HG03571 (cell line): ENCODE results near the gene CNTNAP2.
"Not testable (repeated sequence)": the region's sequence is repeated elsewhere in the genome, so short reads cannot be mapped to it uniquely, and the experiment has no call there.

Experiments used
- ATAC-seq: cut with Tn5 transposase; IDR thresholded peaks from one replicate; pipeline ENCODE4 v1.9.1; 2021; ENCODE audit not compliant: unreplicated experiment

CNTNAP2 gene

DNA sequence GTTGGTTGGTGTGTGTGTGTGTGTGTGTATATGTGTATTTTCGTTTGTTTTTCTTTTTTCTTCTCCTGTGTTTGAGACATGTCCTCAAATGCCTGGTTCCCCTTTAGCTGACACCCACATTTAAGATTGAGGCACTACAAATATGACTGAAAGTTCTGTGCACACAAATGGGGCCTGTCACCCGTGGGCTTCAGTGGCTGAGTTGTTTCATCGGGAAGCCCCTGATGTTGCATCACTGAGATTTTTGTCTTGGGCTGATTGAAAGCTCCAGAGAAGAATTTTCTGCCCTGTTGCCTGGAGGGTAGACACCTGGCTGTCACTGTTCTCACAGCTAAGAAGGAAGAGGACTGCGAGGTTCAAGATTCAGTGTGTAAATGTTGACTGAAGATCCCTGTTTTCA lies 2190.2 kb downstream of the CNTNAP2 start:
- ATAC-seq = no peak

DNA sequence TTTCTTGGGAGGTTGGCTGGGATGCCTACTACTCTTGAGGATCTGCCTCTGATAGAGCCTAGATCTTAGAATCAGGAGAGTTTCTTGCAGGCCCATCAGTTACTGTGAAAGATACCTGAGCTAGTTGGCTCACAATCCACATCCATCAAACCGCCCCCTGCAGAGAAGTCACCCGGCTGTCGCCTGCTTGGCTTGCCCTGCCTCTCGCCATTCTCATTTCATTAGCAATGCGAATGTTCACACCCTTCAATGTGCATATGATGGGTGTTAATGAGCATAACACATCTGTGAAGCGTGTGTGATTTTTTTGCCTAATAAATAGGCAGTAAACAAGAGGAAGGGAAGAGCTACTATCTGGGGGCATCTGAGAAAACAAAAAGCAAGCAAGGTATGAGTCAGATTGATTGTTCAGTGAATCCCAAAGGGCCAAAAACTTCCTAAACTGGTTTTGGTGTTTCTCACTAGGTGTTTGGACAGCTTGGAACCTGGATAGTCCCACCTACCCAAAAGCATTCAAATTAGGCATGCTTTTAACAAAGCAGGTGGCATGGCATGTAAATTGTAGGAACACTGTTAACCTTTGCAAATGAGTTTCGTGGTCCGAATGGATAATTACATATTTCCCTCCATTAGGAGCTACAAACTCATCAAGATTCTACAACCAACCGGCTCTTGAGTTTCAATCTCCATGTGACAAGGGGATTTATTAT lies 2201.7 kb downstream of the CNTNAP2 start:
- no peak for ATAC-seq

DNA sequence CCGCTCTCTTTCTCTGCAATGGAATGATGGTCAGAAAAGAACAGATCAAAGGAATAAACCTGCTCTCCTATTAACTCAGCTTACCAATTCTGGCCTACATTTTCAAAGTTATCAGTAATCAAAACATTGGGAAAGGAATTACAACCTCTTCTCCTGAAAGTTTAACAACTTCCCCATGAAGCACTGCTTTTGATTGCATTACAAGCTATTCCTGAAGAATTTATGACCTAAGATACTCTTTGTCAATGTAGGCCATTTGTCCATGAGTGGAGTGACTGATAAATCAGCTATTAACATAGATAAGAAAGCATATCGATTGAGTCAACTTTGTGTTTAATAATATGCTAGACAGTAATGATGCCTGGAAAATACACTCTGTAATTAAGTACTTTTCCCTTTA lies 2202.2 kb downstream of the CNTNAP2 start:
- no peak for ATAC-seq

DNA sequence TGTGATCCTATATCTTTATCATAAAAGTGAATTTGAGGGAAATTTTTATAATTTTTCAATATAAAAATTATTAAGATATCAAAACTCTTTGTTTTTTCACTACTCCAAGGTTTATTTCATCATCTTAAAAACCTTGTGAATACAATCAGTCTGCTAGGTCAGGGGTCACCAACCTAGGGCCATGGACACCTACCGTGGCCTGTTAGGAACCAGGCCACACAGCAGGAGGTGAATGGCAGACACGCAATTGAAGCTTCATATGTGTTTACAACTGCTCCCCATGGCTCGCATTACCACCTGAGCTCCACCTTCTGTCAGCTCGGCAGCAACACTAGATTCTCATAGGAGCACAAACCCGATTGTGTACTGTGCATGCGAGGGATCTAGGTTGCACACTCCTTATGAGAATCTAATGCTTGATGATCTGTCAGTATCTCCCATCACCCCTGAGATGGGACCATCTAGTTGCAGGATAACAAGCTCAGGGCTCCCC lies 2202.8 kb downstream of the CNTNAP2 start:
- ATAC-seq = no peak

DNA sequence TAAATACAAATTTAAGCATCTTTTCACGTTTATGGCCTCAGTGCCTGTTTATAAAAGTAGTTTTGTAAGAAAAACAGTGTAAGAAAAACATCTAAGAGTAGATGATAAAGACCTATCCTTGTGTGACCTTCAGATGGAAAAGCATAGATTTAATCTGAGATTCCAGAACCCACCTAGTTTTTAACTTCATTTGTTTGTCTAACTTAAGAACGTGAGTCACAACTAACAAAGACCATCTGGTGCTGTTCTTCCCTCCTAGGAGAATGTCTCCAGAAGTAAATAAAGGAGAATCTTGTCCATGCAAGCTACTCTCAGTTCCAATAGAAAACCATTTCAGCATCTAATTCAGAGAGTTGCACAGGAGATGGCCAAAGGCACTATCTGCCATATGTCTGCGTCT lies 2208.6 kb downstream of the CNTNAP2 start:
- no peak for ATAC-seq

DNA sequence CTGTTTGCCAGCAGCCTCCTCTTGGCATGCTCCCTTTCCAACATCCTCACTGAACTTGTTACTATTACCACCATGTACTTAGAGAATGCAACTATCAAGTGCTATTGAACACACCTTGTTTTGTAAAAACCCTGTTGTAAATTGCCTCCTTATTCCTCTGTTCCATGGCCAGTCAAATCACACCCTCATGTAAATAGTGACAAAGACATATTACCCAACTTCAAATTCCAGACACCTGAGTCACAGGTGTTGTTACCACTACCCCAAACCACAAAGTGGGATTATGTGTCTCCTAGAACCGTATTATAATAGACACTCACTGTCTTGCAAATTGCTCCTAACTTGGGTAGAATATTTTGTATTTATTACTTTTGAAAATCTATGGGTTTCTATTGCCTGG lies 2210.8 kb downstream of the CNTNAP2 start:
- ATAC-seq = no peak

DNA sequence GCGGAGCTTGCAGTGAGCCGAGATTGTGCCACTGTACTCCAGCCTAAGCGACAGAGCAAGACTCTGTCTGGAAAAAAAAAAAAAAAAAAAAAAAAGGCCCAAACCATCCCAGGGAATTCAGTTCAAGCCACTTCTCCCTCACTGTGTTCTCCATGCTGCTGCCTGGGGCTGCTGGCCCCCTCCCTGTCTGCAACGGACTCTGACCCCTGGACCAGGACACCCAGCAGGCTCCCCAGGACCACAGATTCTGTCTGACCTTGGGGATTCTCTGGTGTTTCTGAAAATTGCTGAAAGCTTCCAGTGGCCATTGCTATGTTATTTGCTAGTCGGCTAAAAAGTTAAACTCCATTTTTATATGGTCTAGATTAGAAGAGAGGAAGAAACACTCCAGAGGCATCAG lies 2212.3 kb downstream of the CNTNAP2 start:
- ATAC-seq = no peak

DNA sequence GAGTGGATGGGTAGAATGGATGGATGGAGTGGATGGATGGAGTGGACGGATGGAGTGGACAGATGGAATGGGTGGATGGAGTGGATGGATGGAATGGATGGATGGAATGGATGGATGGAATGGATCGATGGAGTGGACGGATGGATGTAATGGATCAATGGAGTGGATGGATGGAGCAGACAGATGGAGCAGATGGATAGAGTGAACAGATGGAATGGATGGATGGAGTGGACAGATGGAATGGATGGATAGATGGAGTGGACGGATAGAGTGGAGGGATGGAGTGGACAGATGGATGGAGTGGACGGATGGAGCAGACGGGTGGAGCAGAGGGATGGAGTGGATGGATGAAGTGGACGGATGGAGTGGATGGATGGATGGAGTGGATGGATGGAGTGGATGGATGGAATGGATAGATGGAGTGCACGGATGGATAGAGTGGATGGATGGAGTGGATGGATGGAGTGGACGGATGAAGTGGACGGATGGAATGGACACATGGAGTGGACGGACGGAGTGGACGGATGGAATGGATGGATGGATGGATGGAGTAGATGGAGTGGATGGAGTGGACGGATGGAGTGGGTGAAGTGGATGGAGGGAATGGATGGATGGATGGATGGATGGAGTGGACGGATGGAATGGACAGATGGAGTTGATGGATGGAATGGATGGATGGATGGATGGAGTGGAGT lies 2213.7 kb downstream of the CNTNAP2 start:
- no peak for ATAC-seq

DNA sequence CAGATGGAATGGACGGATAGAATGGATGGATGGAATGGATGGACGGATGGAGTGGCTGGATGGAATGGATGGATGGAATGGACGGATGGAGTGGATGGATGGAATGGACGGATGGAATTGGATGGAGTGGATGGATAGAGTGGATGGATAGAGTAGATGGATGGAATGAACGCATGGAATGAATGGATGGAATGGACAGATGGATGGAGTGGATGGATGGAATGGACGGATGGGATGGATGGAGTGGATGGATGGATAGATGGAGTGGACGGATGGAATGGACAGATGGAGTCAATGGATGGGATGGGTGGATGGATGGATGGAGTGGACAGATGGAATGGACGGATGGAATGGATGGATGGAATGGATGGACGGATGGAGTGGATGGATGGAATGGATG lies 2214.2 kb downstream of the CNTNAP2 start:
- no peak for ATAC-seq

DNA sequence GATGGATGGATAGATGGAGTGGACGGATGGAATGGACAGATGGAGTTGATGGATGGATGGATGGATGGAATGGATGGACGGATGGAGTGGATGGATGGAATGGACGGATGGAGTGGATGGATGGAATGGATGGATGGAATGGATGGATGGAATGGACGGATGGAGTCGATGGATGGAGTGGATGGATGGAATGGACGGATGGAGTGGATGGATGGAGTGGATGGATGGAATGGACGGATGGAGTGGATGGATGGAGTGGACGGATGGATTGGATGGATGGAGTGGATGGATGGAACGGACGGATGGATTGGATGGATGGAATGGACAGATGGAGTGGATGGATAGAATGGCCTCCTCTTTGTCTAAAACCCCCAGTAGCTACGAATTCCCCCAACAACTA lies 2214.9 kb downstream of the CNTNAP2 start:
- ATAC-seq = not testable (repeated sequence)

DNA sequence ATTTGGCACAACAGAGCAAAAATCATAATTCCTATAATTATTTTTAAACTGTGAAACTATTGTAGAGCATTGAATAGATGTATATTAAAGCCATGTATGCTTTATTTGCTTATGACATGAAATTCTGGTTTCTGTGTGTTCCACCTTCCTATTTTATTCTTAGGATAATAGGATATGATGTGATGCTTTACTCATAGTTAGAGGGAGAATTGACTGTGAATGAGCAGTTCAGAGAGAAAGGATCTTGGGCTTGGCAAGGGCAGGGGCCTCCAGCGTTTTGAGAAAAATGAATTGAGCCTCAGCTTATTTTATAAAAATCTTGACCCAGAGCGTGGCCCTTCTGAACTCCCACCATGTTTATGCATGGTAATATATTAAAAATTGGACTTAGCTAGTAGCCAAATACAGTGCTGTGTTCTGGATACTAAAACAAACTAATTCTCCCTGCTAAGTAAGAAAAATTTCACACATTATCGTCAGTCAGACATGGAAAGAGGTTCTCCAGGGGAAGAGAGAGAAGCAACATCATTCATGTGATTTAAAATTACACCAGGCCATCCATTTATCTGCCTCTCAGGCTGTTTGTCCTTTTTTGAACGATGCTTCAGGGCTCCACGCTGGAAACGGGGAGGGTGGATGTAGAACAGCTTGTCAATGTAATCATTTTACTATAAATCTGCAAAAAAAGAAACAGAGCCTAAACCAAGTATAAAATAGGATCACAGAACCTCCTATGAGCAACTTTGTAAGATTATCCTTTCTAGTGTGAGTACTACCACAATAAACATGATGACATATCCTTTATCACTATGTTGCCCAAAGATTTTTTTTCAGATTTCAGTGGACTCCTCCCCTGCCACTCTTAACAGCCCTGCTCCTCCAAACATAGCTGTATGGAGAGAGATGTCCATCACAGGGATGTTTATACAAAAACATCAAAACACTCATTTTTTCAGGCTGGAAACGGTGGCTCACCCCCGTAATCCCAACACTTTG lies 2215.9 kb downstream of the CNTNAP2 start:
- ATAC-seq = no peak

DNA sequence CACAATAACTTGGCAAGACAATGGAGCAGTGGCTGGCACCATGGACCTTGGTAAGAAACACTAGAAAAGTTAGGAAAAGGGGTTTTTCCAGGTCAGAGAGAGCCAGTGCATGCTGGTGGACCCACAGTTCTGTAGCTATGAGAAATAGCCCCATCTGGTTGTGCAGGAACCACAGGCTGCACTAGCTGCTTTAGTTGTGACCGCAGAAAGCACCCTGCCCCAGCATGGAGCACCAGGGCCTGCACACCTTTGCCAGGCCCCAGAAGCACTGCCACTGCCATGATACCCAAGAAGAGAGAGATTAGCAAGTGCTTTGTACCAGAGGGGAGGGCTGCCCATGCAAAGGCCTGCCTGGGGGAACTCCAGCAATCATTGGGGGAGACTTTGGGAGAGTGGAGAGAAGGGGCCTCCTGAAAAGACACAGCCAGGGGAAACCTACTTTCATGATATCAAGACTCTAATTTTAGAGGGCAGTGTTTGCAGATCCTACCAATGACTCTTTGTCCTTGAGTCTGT lies 2217.9 kb downstream of the CNTNAP2 start:
- ATAC-seq = no peak

DNA sequence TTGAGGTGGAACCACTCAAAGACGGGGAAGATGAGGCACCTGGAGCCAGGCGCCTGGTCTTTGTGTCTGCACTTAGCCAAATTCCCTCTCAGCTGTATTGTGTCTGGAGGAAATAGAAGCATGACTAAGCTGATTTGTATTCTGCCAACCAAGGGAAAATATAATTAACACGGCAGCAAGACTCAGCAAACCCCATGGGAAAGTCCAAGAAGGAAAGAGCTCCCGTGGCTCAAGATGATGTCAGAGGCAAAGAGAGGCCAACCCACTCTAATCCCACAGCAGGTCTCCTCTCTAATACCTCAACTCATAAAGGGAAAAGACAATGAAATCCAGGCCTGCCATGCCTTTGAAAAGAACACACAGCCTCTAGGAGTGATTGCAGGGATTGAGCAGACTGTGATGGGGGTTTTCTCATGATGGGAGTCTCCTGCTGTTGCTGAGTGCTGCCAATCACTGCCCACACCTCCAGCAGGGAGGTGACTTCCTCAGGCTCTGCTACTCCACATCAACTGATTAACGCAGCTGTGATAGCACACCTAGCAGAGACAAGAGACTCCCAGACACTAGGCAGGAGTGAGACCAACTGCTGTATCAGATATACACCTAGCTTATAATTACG lies 2218.5 kb downstream of the CNTNAP2 start:
- ATAC-seq = no peak

DNA sequence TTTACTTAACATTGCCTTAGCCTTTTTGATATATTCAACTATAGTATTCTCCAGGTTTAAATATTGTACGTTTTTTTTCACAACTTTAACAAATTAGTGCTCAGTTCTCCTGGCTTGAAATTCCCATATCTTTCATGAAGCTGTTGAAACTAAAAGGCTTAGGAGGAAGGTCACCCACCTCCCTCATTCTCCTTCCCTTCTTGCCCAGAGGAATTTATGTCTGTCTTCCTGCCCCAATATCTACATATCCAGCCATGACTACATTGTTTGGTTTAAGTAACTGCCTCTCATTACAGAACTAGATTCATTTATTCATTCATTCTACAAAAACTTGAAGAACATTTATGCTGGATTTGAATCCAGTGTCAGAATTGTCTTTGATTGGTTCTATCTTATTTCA lies 2219.2 kb downstream of the CNTNAP2 start:
- ATAC-seq = no peak

DNA sequence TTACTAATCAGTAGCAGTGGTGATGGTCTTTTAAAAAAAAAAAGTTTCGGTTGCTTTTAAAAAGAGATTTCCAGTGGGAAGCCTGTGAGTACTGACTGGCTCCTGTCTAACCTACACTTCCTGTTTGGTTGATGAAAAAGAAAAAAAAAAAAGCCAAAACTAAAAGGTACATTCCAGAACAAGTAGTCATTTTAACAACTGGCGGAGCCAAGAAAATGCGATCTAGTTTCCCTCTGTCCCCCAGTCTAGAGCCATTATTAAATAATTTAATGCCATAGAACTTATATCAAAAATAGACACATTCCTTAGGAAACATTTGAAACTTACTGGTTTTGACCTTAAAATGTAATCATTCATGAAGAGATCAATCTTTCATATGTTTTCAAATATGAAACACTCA lies 2219.8 kb downstream of the CNTNAP2 start:
- ATAC-seq = no peak

DNA sequence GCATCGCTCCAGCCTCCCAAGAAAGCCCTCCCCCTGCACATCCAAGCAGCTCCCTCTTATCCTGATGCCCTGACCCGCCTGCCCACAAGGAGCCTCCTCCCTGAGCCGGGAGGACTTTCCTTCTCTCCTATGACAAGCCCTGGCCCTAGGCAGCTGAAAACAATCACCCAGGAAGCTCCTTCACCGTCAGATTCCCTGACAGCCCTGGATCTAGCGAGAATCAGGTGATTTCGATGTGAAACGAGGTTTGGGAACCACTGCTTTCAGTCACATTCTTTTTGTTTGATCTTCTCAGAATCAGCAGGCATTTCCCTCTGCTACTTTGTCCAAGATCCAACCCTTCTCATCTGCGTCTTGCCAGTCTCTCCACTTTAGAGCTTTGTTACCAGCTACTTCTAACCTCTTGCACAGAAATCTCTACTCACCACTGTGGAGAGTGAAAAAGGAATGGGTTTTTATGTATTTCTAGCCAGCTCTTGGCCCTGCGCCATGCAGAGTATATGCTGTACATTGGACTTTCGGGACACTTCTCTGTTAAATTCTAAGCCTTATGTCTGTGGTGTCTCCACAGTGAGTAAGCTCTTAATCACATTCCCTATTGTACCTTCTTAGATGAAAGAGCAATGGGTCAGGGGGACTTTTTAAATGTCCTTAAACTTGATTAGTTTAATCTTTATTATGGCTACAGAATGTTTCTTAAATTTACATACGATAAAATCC lies 2220.8 kb downstream of the CNTNAP2 start:
- ATAC-seq = no peak

DNA sequence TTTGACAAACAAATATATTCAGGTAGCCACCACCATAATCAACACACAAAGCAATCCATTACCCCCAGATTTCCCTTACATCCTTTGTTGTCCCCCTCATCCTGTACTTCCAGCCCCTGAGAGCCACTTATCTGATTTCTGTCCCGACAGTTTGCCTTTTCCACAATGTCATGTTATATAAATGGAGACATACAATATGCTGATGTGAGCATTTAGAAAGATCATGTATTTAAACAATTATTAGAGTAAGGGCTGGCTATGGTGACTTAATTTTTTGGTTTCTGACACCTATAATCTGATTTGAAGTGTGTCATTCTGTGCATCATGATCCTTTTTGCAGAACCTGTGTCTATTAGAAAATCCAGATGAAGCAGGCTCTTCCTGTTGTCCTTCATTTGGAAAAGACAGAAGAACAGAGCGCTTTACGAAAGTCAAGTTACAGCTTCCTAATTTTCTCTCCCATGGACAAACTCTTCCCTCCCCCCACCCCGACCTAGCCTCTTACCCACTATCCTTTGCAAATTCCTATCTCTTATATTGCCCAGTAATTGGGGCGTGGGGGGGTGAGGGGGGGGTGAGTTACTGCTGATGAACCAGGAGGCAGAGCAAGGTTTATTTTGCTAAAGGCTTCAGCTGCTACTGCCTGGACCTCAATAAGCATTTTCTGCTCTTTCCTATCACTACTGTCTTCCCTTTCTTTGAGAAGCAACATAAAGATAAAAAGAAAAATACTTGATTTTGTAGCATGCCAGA lies 2221.6 kb downstream of the CNTNAP2 start:
- ATAC-seq = no peak

DNA sequence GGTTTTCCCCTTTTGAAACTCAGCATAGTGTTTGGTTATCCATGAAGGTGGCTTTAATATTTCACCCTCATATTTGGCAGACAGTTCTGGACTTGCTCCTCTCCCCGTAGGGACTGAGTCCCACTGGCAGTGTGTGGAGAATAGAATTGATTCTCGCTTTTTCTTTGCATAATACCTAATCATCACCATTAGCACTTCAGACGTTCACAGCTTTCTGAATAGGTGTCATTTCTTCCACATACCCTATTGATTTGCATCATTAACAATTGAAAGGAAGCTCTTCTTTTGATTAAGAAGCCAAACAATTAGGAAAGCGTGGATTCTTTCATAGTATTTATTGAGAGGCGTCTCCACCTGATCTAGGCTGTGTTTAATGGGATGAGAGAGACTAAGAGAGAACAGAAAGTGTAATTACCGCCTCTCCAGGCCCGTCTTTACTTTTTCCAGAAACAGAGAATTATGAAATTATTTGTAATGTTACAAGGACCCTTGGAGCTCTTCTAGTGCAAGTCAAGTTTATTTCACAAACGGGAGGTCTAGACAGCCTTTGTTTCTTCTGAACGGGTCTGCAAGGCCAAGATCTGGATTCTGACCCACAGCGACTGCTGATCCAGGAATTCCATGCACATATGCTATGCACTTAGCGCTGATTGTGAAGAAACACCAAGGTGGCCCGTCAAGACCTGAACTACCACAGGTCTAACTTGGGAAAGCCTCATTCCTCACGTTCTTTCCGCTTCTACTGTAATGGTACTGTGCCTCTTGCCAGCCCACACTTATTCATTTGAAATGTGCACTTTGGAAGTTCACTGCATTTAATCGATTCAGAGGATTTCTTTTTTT lies 2224.1 kb downstream of the CNTNAP2 start:
- no peak for ATAC-seq
